ENCODE measurements around the gene SLC5A8. TPM values are rescaled to one million over a fixed set of nuclear protein-coding genes. Genes with fewer than 3 reads are reported as not detected.

Gene SLC5A8
- total RNA-seq, 4 donors from 2014 or later = 0.18 to 0.54 (median 0.28) TPM; not detected in 1

DNA sequence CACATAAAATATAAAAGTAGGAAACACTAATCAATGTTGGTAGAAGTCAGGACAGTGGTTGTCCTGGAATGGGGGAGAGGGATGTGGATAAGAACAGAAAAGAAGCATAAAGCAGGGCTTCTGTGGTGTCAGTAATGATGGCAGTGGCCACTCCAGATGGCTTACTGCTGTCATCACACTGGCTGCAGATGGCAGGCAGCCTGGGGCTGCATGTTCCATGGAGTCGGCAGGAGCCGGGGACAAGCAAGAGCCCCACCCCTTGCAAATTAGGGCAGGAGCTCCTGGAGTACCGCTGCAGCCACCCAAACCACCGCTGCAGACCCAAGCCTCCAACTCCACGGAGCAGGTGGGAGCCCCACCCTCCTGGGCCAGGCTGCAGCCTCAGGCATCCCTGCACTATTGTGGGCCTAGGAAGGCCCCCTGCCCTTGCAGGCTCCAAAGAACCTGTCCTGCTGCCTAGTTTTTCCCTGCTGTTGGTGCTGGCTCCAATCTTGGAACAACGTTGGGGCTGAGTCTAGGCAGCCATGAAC is 28.8 kb upstream of the SLC5A8 start:
- TF ChIP-seq POLR2A (IDR thresholded peaks at IDR 0.05) = no peak
- TF ChIP-seq, protein P1, sequence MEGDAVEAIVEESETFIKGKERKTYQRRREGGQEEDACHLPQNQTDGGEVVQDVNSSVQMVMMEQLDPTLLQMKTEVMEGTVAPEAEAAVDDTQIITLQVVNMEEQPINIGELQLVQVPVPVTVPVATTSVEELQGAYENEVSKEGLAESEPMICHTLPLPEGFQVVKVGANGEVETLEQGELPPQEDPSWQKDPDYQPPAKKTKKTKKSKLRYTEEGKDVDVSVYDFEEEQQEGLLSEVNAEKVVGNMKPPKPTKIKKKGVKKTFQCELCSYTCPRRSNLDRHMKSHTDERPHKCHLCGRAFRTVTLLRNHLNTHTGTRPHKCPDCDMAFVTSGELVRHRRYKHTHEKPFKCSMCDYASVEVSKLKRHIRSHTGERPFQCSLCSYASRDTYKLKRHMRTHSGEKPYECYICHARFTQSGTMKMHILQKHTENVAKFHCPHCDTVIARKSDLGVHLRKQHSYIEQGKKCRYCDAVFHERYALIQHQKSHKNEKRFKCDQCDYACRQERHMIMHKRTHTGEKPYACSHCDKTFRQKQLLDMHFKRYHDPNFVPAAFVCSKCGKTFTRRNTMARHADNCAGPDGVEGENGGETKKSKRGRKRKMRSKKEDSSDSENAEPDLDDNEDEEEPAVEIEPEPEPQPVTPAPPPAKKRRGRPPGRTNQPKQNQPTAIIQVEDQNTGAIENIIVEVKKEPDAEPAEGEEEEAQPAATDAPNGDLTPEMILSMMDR (IDR thresholded peaks at IDR 0.05) = no peak
- DNase-seq = no peak
- no peaks in the 10 kb centered on the region for H3K9me3 ChIP-seq
- no peaks in the 10 kb centered on the region for H3K27me3 ChIP-seq
- H3K4me3 ChIP-seq = no peak overlapping the region
- no peaks in the 10 kb centered on the region for H3K4me1 ChIP-seq
- H3K36me3 ChIP-seq = no peaks in the 10 kb centered on the region
- H3K27ac ChIP-seq = no peak overlapping the region

- Histone ChIP-seq H3K36me3 (no peaks in the 10 kb centered on the region), H3K27me3 (no peaks in the 10 kb centered on the region), H3K27ac (no peak overlapping the region), H3K9me3 (no peaks in the 10 kb centered on the region), H3K4me1 (no peaks in the 10 kb centered on the region), H3K4me3 (no peak overlapping the region)
- TF ChIP-seq, protein P1 (IDR thresholded peaks at IDR 0.05) = no peak
- no peak for TF ChIP-seq POLR2A (IDR thresholded peaks at IDR 0.05)
- no peak for DNase-seq
Measured at GRCh38 chr12:101238306-101238705, 28.3 kb upstream of the SLC5A8 start.

- no peak for DNase-seq
- Histone ChIP-seq H3K4me1 (no peaks in the 10 kb centered on the region), H3K4me3 (no peak overlapping the region), H3K36me3 (no peaks in the 10 kb centered on the region), H3K27me3 (no peaks in the 10 kb centered on the region), H3K9me3 (no peaks in the 10 kb centered on the region), H3K27ac (no peak overlapping the region)
- no peak for TF ChIP-seq POLR2A (IDR thresholded peaks at IDR 0.05)
Measured at GRCh38 chr12:101235686-101236085, 25.6 kb upstream of the SLC5A8 start.

GRCh38 chr12:101231636-101232035 is 21.6 kb upstream of the SLC5A8 start:
- no peaks in the 10 kb centered on the region for H3K36me3 ChIP-seq
- TF ChIP-seq POLR2A (IDR thresholded peaks at IDR 0.05) = no peak
- TF ChIP-seq, protein P1 (IDR thresholded peaks at IDR 0.05) = no peak
- no peak for DNase-seq
- H3K27me3 ChIP-seq = no peaks in the 10 kb centered on the region
- H3K4me1 ChIP-seq = no peaks in the 10 kb centered on the region
- peaks cover 0 to 3% (median 0%) of the 10 kb centered on the region in 4 donors for H3K9me3 ChIP-seq
- no peak overlapping the region for H3K4me3 ChIP-seq
- no peak overlapping the region for H3K27ac ChIP-seq

DNA sequence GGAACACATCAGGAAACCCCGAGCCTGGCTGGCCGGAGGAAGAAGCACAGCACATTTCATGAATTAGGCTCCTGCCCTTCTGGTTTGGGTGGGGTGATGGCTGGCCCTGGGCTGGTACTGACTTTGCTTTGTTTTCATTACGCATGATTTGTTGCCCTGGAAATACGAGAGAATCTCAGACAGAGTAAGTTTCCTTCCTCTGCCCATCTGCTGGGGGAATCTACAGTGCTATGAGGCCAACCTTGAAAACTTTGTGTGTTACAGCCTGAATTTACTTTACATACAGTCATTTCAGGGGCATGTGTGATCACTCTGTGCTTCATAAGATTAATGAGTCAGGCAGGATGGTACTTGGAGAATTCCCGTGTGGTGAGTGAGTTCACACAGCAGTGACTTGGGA is 20.5 kb upstream of the SLC5A8 start:
- TF ChIP-seq, protein P1 (IDR thresholded peaks at IDR 0.05) = no peak
- no peak for TF ChIP-seq POLR2A (IDR thresholded peaks at IDR 0.05)
- no peak overlapping the region for H3K27ac ChIP-seq
- no peak for DNase-seq
- no peaks in the 10 kb centered on the region for H3K27me3 ChIP-seq
- H3K4me3 ChIP-seq = no peak overlapping the region
- H3K36me3 ChIP-seq = no peaks in the 10 kb centered on the region
- no peaks in the 10 kb centered on the region for H3K4me1 ChIP-seq
- peaks cover 0 to 3% (median 0%) of the 10 kb centered on the region in 4 donors for H3K9me3 ChIP-seq

GRCh38 chr12:101229841-101230241 is 19.8 kb upstream of the SLC5A8 start:
- Histone ChIP-seq H3K9me3 (peaks cover 0 to 3% (median 0%) of the 10 kb centered on the region in 4 donors), H3K4me3 (no peak overlapping the region), H3K36me3 (no peaks in the 10 kb centered on the region), H3K4me1 (no peaks in the 10 kb centered on the region), H3K27me3 (no peaks in the 10 kb centered on the region), H3K27ac (no peak overlapping the region)
- TF ChIP-seq, protein P1 (IDR thresholded peaks at IDR 0.05) = no peak
- no peak for DNase-seq
